Neural progenitor cell (in vitro differentiated cells): ENCODE results near the gene LGR5. TPM values are rescaled to one million over a fixed set of nuclear protein-coding genes. Genes with fewer than 3 reads are reported as not detected.

Experiments used
- DNase-seq: peaks from one replicate; pipeline ENCODE4 v3.0.0-alpha.2; 2016; ENCODE audit warnings: low spot score
- H2AFZ ChIP-seq: fragments of 200-600 bp; sonication (generic); replicated peaks from 2 replicates; pipeline ENCODE4 v1.6.1; 2016; ENCODE audit warnings: antibody characterized with exemption
- H3F3A ChIP-seq: fragments of 200-600 bp; sonication (generic); 2 replicates; pipeline ENCODE4 v1.6.1; 2016; ENCODE audit warnings: antibody characterized with exemption, low read depth
- H3K27ac ChIP-seq: fragments of 200-600 bp; sonication (generic); 2 replicates; pipeline ENCODE4 v1.5.1; 2016; ENCODE audit warnings: mild to moderate bottlenecking
- H3K27me3 ChIP-seq: fragments of 200-600 bp; sonication (generic); 2 replicates; pipeline ENCODE4 v1.6.1; 2016; ENCODE audit warnings: mild to moderate bottlenecking, moderate library complexity
- H3K36me3 ChIP-seq: fragments of 200-600 bp; sonication (generic); 2 replicates; pipeline ENCODE4 v1.5.1; 2016
- H3K4me1 ChIP-seq: fragments of 200-600 bp; sonication (generic); 2 replicates; pipeline ENCODE4 v1.6.1; 2016; ENCODE audit warnings: mixed run types
- H3K4me2 ChIP-seq: fragments of 200-600 bp; sonication (generic); 2 replicates; pipeline ENCODE4 v1.6.1; 2016
- H3K4me3 ChIP-seq: fragments of 200-600 bp; sonication (generic); 2 replicates; pipeline ENCODE4 v1.5.1; 2016
- H3K79me2 ChIP-seq: fragments of 200-600 bp; sonication (generic); 2 replicates; pipeline ENCODE4 v1.6.1; 2016; ENCODE audit warnings: low read depth
- H3K9ac ChIP-seq: fragments of 200-600 bp; sonication (generic); 2 replicates; pipeline ENCODE4 v1.6.1; 2016
- H3K9me3 ChIP-seq: fragments of 200-600 bp; sonication (generic); 2 replicates; pipeline ENCODE4 v1.5.1; 2016; ENCODE audit warnings: low read depth
- H4K20me1 ChIP-seq: fragments of 200-600 bp; sonication (generic); 2 replicates; pipeline ENCODE4 v1.6.1; 2016; ENCODE audit warnings: low read depth
- H3K27ac Mint-ChIP-seq: 3 replicates; pipeline ENCODE4 v1.8.0; 2021; ENCODE audit warnings: mixed read lengths
- H3K27me3 Mint-ChIP-seq: 2 replicates; pipeline ENCODE4 v1.8.0; 2022; ENCODE audit warnings: low read depth, mild to moderate bottlenecking, inconsistent platforms, moderate library complexity, mixed read lengths; ENCODE audit not compliant: insufficient read depth
- H3K36me3 Mint-ChIP-seq: 3 replicates; pipeline ENCODE4 v1.8.0; 2021; ENCODE audit warnings: mixed read lengths
- H3K4me1 Mint-ChIP-seq: 3 replicates; pipeline ENCODE4 v1.8.0; 2021; ENCODE audit warnings: mixed read lengths
- H3K4me3 Mint-ChIP-seq: 3 replicates; pipeline ENCODE4 v1.8.0; 2021; ENCODE audit warnings: mild to moderate bottlenecking, moderate library complexity, mixed read lengths
- H3K9me3 Mint-ChIP-seq: 3 replicates; pipeline ENCODE4 v1.8.0; 2020; ENCODE audit warnings: mixed read lengths
- CTCF ChIP-seq: fragments of 200-600 bp; sonication (generic); IDR thresholded peaks from 2 replicates; pipeline ENCODE4 v1.5.1; 2017; ENCODE audit warnings: antibody characterized with exemption, mild to moderate bottlenecking
- EZH2 ChIP-seq: fragments of 200-600 bp; sonication (generic); IDR thresholded peaks from 2 replicates; pipeline ENCODE4 v1.6.1; 2017; ENCODE audit warnings: antibody characterized with exemption, mild to moderate bottlenecking, moderate library complexity
- EZH2phosphoT487 ChIP-seq: fragments of 200-600 bp; sonication (generic); IDR thresholded peaks from 2 replicates; pipeline ENCODE4 v1.6.1; 2017; ENCODE audit warnings: antibody characterized with exemption
- total RNA-seq: library from RNA; depleted of rRNA; stranded (reverse); fragments of >200 nt; gene quantifications from 2 replicates; pipeline ENCODE4 v1.2.3, GENCODE V29; 2015; ENCODE audit warnings: low replicate concordance

Gene LGR5
- total RNA-seq, 1 donor from 2014 or later, result 1.4 TPM

- Mint-ChIP-seq H3K4me1 (peaks cover 17% of the 10 kb centered on the region), H3K27ac (no peak overlapping the region), H3K36me3 (peaks cover 10% of the 10 kb centered on the region), H3K4me3 (no peak overlapping the region), H3K9me3 (no peaks in the 10 kb centered on the region), H3K27me3 (no peaks in the 10 kb centered on the region)
- Histone ChIP-seq H3K36me3 (no peaks in the 10 kb centered on the region), H3K27ac (no peak overlapping the region), H3K4me1 (peaks cover 10% of the 10 kb centered on the region), H3F3A (no peaks in the 10 kb centered on the region), H3K4me2 (no peak overlapping the region), H4K20me1 (no peaks in the 10 kb centered on the region), H2AFZ (no peak overlapping the region), H3K79me2 (no peaks in the 10 kb centered on the region), H3K27me3 (no peaks in the 10 kb centered on the region), H3K4me3 (no peak overlapping the region), H3K9ac (no peak overlapping the region), H3K9me3 (no peaks in the 10 kb centered on the region)
- TF ChIP-seq EZH2 (no peak), EZH2phosphoT487 (no peak), CTCF (no peak)
- no peak for DNase-seq
Measured at GRCh38 chr12:71556448-71556847, 116.8 kb downstream of the LGR5 start.

GRCh38 chr12:71556875-71557274 lies 117.3 kb downstream of the LGR5 start:
- Histone ChIP-seq H3K9me3 (no peaks in the 10 kb centered on the region), H3K36me3 (no peaks in the 10 kb centered on the region), H3K4me3 (no peak overlapping the region), H3K27ac (no peak overlapping the region), H3K4me2 (no peak overlapping the region), H3F3A (no peaks in the 10 kb centered on the region), H3K9ac (no peak overlapping the region), H4K20me1 (no peaks in the 10 kb centered on the region), H3K79me2 (no peaks in the 10 kb centered on the region), H3K27me3 (no peaks in the 10 kb centered on the region), H2AFZ (no peak overlapping the region), H3K4me1 (peaks cover 10% of the 10 kb centered on the region)
- Mint-ChIP-seq H3K4me3 (no peak overlapping the region), H3K27ac (no peak overlapping the region), H3K36me3 (peaks cover 10% of the 10 kb centered on the region), H3K4me1 (peaks cover 16% of the 10 kb centered on the region), H3K9me3 (no peaks in the 10 kb centered on the region), H3K27me3 (no peaks in the 10 kb centered on the region)
- TF ChIP-seq CTCF (no peak), EZH2phosphoT487 (no peak), EZH2 (no peak)
- peak; percentile 26 for DNase-seq

- H4K20me1 ChIP-seq, result no peaks in the 10 kb centered on the region
- H3K9me3 ChIP-seq, result no peaks in the 10 kb centered on the region
- no peaks in the 10 kb centered on the region for H3K27me3 ChIP-seq
- H3K4me1 Mint-ChIP-seq, result peaks cover 21% of the 10 kb centered on the region
- H3F3A ChIP-seq, result no peaks in the 10 kb centered on the region
- TF ChIP-seq CTCF (no peak), EZH2 (no peak), EZH2phosphoT487 (no peak)
- H3K79me2 ChIP-seq, result no peaks in the 10 kb centered on the region
- no peaks in the 10 kb centered on the region for H3K9me3 Mint-ChIP-seq
- H3K4me3 Mint-ChIP-seq, result no peak overlapping the region
- no peaks in the 10 kb centered on the region for H3K27me3 Mint-ChIP-seq
- no peak overlapping the region for H3K27ac ChIP-seq
- no peak overlapping the region for H2AFZ ChIP-seq
- H3K36me3 ChIP-seq, result no peaks in the 10 kb centered on the region
- H3K27ac Mint-ChIP-seq, result no peak overlapping the region
- peaks cover 14% of the 10 kb centered on the region for H3K36me3 Mint-ChIP-seq
- DNase-seq, result no peak
- H3K4me2 ChIP-seq, result no peak overlapping the region
- H3K9ac ChIP-seq, result no peak overlapping the region
- no peak overlapping the region for H3K4me3 ChIP-seq
- H3K4me1 ChIP-seq, result peaks cover 10% of the 10 kb centered on the region
Measured at GRCh38 chr12:71558445-71558844, 118.8 kb downstream of the LGR5 start.
